ENCODE measurements around the gene SASH1. TPM values are rescaled to one million over a fixed set of nuclear protein-coding genes. Genes with fewer than 3 reads are reported as not detected.
"Not testable (repeated sequence)": the region's sequence is repeated elsewhere in the genome, so short reads cannot be mapped to it uniquely, and the experiment has no call there.

The SASH1 gene
- polyA plus RNA-seq, 12 donors = 40.5 to 57.4 (median 47.6) TPM; not detected in 1

DNA sequence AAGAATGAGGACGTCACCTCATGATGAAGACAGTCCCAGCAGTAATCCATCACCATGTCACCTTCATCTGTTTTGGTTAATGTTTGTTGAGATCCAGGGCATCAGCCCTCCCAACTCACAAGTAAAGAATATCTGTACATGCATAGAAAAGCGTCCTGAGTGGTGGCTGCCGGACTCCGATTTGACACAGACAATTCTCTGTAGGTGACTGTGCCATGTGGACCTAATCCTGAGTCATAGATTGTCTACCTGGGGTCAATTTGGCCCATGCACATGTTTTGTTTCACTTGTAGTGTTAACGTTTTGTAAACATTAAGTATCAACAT lies 235.8 kb downstream of the SASH1 start:
- no peak for DNase-seq

DNA sequence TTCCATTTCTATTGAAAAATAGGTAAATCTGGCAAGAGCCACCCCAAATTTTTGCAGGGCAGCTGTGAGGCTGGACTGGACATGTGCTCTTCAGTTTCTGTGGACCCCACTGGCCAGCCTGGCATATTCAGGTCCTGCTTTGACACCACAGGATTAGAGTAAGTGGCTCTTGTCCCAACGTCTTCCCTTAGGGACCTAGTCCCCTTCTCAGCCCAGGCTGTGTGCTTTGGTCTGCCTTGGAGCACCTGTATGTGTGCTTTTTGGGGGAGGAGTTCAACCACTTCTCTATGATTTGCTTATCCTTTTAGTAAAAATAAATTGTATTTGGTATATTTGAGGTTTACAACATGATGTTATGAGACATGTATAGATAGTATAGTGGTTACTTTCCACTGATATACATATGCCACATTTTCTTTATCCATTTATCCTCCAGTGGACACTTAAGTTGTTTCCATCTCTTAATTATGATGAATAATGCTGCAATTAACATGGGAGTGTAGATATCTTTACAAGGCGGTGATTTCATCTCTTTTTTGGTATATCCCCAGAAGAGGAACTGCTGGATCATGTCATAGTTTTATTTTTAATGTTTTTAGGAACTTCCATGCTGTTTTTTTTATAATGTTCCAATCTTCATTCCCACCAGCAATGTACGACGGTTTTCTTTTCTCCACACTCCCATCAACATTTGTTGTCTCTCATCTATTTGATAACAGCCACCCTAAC lies 236.4 kb downstream of the SASH1 start:
- DNase-seq = no peak

DNA sequence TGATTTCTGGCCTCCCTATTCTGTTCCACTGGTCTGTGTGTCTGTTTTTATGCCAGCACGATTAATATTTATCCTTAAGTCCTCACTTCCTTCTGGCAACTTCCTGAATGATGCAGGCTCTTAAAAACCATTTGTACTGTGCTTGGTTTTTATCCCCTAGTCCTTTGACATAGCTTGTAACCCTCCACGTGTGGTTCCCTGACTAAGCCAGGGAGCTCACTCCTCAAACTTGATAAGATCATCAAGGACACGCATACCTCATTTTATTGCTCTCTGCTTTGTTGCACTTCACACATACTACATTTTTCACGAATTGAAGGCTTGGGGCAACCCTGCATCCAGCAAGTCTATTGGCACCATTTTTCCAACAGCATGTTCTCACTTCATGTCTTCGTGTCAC lies 237.8 kb downstream of the SASH1 start:
- no peak for DNase-seq

DNA sequence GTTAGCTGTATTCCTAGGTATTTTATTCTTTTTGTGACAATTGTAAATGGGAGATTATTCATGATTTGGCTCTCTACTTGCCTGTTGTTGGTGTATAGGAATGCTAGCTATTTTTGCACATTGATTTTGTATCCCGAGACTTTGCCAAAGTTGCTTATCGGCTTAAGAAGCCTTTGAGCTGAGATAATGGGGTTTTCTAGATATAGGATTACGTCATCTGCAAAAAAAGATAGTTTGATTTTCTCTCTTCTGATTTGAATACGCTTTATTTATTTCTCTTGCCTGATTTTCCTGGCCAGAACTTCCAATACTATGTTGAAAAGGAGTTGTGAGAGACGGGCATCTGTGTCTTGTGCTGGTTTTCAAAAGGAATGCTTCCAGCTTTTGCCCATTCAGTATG lies 241.0 kb downstream of the SASH1 start:
- no peak for DNase-seq

DNA sequence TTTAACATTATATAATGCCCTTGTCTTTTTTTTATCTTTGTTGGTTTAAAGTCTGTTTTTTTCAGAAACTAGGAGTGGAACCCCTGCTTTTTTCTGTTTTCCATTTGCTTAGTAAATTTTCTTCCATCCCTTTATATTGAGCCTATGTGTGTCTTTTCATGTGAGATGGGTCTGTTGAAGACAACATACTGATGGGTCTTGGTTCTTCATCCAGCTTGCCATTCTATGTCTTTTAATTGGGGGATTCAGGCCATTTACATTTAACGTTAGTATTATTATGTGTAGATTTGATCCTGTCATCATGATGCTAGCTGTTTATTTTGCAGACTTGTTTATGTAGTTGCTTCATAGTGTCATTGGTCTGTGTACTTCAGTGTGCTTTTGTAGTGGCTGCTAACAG lies 243.0 kb downstream of the SASH1 start:
- not testable (repeated sequence) for DNase-seq

DNA sequence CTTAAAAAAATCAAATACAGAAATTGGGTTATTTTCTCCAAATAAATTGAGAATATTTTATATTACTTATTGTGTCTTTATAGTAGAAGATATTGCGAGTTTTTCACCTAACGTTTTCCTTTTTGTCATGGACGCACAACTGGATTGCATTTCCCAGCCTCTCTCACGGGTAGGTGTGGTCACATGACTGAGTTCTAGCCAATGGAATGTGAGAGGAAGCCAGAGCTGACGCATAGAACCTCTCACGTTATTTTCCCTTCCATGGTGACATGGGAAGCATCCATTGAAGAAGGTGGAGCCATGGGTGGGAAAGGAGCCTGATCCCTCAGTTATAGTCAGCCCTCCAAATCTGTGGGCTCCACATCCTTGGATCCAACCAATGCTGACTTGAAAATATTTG lies 248.2 kb downstream of the SASH1 start:
- no peak for DNase-seq

DNA sequence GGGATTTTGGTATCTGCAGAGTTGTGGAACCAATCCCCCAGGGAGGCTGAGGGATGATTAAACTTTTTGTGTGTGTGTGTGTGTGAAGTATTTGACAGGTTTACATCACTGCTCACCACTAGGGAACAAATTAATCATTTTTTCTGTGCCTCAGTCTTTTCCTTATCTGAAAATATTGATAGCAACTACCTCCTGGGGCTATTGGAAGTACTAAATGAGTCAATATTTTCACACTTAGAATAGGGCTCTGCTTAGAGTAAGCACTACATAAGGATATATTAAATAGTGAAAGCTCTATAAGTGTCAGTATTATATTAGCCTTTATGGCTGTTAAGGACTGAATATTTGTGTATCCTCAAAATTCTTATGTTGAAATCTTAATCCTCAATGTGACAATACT lies 249.0 kb downstream of the SASH1 start:
- DNase-seq = no peak

DNA sequence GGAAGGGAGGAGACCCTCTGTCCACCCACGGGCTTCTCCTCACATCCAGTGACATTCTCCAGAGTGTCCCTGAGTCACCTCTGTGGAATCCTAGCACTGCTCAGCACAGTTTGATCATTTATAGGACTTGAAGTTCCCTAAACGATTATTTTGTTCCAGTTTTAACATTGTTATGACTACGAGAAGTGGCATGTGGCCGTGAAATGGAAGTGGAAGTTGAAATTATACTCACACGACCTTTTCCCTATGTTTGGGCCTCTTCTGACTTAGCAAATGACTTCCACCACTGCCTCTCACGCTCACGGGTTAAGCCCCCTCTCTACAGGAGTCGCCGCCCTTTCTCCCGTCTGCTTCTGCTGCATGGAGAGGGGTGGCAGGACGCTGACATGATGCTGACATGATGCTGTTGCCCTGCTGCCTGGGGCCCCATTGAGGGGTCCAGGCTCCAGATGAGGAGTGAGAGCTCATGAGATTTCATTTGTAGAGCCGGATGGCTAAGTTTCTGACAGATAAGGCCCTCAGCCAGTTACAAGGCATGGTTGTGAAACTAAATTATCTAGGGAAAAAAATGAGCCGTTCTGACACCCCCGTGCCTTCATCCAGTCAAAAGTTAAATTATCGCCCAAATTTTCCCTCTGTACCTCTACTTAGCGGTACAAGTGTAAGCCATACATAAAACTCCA lies 250.6 kb downstream of the SASH1 start:
- DNase-seq = no peak

DNA sequence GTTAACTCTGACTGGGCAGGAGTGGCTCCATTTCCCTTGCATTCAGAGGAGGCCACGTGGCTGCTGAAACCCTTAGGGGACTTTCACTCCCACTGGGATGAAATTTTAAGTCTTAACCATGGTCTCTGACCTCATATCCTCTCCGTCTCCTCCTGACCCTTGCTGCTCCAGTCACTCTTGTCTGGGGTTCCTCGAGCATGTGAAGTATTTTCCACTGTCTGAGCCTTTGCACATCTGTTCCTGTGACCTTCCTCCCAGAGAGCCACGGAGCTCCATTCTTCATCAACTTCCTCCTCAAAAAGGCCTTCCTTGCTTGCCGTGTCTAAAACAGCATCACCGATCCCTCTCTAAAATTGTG lies 251.2 kb downstream of the SASH1 start:
- no peak for DNase-seq

DNA sequence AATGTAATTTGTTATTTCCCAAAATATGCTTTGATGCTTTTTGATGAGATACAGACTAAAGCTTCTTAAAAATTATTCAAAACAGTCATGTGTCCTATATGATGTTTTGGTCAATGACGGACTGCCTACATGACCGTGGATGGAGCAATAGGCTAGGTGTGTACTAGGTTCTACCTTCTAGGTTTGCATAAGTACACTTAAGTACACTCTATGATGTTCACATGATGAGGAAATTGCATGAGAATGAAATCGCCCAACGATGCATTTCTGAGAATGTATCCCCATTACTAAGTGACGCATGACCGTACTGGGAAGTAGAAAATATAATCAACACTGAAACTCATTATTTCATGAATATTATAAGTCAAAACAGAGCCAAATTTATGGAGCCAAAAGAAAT lies 252.9 kb downstream of the SASH1 start:
- DNase-seq = no peak

DNA sequence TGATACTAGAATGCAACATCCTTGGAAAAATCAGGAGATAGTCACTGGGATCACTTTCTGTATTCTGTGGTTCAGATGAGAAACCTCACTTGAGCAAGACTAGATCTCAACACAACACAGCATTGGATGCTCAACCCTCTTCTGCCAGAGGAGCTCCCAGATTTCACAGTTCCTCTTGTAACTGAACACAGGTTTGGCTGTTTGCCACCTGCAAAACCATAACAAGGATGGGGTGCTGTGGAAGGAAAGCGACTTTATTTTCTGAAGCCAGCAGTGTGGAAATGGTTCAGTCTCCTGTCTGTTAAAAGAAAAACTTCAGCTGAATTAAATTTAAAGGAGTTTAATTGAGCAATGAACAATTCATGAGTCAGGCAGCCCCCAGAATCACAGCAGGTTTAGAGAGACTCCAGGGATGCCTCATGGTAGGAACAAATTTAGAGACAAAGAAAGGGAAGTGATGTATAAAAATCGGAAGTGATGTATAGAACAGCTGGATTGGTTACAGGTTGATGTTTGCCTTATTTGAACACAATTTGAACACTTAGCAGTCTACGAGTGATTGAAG lies 254.3 kb downstream of the SASH1 start:
- DNase-seq = no peak

DNA sequence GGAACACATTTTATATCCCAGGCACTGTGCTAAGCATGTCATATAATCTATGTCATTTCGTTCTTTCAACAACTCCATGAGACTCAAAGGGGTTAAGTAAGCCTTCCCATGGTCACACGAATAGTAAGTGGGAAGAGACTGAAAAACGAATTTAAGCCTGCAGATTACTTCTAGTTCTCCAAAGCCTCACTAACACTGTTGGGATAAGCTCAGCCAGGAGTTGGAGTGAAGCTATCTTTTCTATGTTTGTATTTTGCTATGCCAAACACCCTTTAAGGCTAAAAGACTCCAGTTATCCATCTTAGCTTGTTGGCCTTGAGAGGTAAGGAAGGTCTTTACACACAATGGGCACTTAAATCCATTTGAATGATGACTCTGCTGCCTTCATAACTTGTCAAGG lies 256.1 kb downstream of the SASH1 start:
- no peak for DNase-seq

DNA sequence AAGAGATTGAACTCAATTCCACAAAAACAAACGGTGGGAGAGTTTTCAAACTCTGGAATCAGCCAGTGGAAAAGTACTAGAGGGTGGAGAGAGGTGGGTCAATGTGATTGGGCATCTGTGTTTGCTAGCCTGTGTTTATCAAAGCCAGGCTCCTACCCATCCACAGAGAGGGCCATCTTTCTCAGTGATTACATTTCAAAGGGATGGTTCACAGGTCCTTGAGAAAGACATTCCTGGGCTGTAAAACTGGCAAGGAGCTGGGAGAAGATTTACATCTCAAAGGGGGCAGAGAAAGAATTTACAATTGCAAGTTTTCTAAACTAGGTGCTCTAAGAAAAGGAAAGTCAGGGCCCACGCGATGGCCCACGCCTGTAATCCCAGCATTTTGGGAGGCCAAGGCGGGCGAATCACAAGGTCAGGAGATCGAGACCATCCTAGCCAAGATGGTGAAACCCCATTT lies 257.4 kb downstream of the SASH1 start:
- no peak for DNase-seq
